VCaP (cell line): ENCODE data around the gene TAGAP.

Experiments
- H3K27ac ChIP-seq: fragments of 450-650 bp; 2 replicates; pipeline ENCODE4 v1.5.1; 2017
- CTCF ChIP-seq: fragments of 450-650 bp; conservative IDR thresholded peaks from 2 replicates; pipeline ENCODE4 v1.5.1; 2017; ENCODE audit warnings: mild to moderate bottlenecking, moderate library complexity

The TAGAP gene

GRCh38 chr6:159056003-159056402 lies 11.2 kb upstream of the TAGAP start:
- no peak for TF ChIP-seq CTCF
- H3K27ac ChIP-seq = no peak overlapping the region

DNA sequence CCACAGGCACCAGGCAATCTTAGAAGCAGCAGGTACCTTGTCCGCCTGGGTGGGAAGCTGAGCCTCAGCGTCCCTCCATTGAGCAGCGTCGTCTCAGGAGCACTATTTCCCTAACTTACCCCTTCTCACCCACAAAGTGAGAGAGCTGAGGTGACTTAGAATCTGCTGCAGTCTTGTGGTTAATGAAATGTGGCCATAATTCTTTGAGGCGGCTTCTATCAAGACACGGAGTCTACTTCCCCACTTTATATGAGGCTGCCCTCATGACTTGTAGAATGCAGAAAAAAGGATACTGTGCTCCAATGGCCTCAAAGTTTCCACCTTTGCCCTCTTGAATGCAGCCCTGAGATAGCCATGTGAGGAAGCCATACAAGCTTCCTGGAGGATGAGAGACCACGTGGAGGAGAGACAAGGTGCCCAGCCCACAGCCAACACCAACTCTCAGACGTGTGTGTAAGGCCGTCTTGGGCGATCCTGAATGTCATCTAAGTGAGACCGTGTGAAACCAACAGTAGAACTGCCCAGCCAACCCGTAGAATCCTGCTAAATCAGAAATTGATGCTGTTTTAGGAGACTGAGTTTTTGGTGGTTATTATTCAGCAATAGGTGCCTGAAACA lies 9.1 kb upstream of the TAGAP start:
- H3K27ac ChIP-seq = no peak overlapping the region
- no peak for TF ChIP-seq CTCF

- TF ChIP-seq CTCF = no peak
- H3K27ac ChIP-seq = no peak overlapping the region
Observed at GRCh38 chr6:159052720-159053119, 7.9 kb upstream of the TAGAP start.

- no peak for TF ChIP-seq CTCF
- no peak overlapping the region for H3K27ac ChIP-seq
Observed at GRCh38 chr6:159047891-159048685, 3.3 kb upstream of the TAGAP start.

- TF ChIP-seq CTCF = no peak
- no peak overlapping the region for H3K27ac ChIP-seq
Observed at GRCh38 chr6:159045801-159046200, 1.0 kb upstream of the TAGAP start.

DNA sequence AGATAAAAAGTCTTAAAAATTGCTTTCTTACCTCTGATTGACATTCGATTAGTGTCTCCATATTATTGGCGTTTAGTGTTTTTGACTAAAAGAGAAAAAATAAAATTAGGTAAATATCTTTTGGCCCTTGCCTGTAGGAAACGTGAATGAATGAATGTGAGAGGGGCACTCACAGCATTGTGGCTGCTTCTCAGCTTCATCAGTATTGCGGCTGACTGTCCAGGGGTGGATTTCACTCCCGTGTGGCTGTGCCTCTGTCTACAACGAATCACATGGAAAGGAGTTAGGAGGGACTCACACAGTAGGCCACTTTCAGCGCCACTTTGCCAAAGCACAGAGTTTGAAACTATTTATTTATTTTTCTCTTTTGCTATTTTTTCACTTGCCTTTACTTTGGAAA lies 844 bp downstream of the TAGAP start:
- H3K27ac ChIP-seq = no peak overlapping the region
- TF ChIP-seq CTCF = no peak

- no peak for TF ChIP-seq CTCF
- no peak overlapping the region for H3K27ac ChIP-seq
Observed at GRCh38 chr6:159043251-159043650, 1.5 kb downstream of the TAGAP start.
